ENCODE results near the gene PSMB8.
"Not testable (repeated sequence)": the region's sequence is repeated elsewhere in the genome, so short reads cannot be mapped to it uniquely, and the experiment has no call there.

PSMB8 gene

DNA sequence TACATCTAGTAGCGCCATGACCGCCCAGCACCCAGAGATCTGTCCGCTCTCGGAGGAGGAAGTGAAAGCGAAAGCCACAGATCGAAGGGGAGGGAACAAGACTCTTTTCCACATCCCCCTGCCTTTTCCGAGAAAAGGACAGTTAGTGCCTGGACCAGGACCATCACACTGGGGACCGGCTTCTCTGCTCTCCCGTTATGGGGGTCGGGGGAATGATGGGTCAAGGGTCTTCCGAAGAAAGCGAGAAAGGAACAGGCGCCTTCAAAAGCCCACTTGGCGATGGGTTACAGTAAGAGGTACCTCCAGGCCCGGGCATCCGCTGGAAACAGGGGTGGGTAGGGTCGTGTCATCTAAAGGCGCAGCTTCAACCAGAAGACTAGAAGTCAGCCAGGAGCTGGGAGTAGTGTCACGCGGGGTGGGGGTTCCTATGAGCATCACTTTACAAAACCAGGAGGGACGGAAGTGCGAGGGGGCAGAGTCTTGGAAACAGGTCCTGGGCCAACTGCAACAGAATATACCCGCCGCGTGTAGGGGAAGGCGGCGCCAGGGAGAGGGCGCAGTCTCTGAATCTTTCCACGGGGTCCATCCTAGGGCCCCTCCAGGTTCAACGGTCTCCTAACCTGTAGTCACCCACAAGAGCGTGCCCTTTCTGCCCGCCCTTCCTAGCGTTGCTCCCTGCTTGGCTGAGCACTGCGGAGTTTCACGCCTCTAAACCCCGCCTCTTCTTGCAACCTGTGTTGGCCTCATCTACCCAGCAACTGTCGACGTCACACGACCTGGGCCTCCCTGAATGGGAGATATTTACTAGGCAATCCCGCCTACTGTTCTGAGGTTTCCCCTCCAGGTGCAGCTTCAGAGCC, at the start of gene PSMB8:
Gene PSMB8 (minus strand): TSS at position 69 of the 860 bp plus-strand sequence. CDS start 51 bp downstream, at position 18.
- Histone ChIP-seq H3K27ac (peak within 1 kb of the TSS; percentile 93 to 100 (median 97)), H3K4me3 (peak within 1 kb of the TSS; percentile 68 to 85 (median 80))

GRCh38 chr6:32890831-32891230, 47.0 kb upstream of the PSMB8 start:
- H3K4me3 ChIP-seq, result no peak overlapping the region
- H3K27ac ChIP-seq, result no peak overlapping the region

GRCh38 chr6:32889533-32889932, 45.7 kb upstream of the PSMB8 start:
- Histone ChIP-seq H3K4me3 (no peak overlapping the region), H3K27ac (no peak overlapping the region)

GRCh38 chr6:32888576-32888975, 44.7 kb upstream of the PSMB8 start:
- Histone ChIP-seq H3K4me3 (no peak overlapping the region), H3K27ac (no peak overlapping the region)

- Histone ChIP-seq H3K4me3 (no peak overlapping the region), H3K27ac (no peak overlapping the region)
Observed at GRCh38 chr6:32887616-32888015, 43.8 kb upstream of the PSMB8 start.

DNA sequence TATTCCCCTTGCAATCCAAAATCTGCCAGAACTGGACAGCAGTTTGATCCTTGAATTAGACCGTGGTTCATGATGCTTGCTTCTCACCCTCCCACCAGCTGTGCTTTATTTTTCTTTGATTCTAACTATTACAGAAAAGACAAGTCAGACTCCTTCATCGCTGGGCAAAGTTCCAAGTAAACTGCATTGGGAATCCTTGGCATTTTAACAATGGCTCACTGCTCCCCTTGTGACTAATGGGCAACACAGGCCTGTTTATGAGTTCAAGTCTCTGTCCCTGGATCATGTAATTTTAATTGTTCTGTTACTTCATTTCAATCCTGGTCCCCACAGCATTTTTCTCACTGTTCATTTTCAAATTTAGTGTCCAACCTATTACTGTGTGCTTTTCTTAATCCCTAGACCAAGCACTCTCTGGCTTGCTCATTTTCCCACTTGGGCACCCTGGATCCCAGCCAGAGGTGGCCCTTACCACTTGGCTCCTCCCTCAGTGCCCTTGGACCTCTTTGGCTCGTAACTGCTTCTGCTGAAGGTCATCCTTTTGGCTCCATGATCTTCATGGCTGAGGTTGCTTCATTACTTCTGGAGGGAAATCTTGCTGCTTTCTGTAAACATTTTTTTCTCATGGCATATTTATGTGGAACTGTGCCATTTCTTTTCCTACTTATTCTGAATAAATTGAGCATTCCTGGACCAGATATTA, 43.0 kb upstream of the PSMB8 start:
- Histone ChIP-seq H3K27ac (no peak overlapping the region), H3K4me3 (no peak overlapping the region)

DNA sequence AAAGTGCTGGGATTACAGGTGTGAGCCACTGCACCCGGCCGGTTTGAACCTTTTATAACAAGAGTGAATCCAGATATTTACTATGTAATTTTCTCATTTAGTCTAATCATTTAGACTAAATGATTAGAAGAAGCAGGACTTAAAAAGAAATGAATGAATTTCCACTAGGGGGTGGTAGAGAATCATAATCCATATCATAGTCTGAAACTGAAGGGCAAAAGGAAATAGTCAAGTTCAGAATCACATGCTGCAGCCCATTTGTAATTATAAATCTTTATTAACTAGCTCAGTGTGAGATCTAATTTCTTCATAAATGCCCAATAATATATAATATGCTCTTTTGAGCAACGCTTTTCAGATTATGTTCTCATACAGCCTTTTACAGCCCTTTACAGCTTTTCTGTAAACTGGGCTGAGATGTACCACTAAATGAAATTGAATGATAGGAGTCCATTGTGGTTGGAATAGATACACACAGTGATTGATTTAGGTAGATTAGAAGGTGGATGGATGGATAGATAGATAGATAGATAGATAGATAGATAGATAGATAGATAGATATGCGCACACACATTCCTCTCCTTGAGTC, 41.9 kb upstream of the PSMB8 start:
- Histone ChIP-seq H3K27ac (no peak overlapping the region), H3K4me3 (no peak overlapping the region)

- no peak overlapping the region for H3K27ac ChIP-seq
- no peak overlapping the region for H3K4me3 ChIP-seq
Observed at GRCh38 chr6:32883789-32884188, 39.9 kb upstream of the PSMB8 start.

- Histone ChIP-seq H3K4me3 (no peak overlapping the region), H3K27ac (no peak overlapping the region)
Observed at GRCh38 chr6:32882879-32883250, 39.0 kb upstream of the PSMB8 start.

DNA sequence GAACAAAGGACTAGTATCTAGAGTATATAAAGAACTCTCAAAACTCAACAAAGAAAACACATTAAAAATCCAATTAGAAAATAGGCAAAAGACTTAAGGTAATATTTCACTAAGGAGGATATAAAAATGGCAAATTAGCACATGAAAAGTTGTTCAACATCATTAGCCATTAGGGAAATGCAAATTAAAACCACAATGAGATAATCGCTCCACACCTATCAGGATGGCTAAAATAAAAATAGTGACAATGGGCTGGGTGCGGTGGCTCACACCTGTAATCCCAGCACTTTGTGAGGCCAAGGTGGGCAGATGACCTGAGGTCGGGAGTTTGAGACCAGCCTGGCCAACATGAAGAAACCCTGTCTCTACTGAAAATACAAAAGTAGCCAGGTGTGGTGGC, 37.1 kb upstream of the PSMB8 start:
- H3K27ac ChIP-seq, H3K4me3 ChIP-seq: not testable (repeated sequence)

GRCh38 chr6:32879691-32880090, 35.8 kb upstream of the PSMB8 start:
- Histone ChIP-seq H3K27ac (no peak overlapping the region), H3K4me3 (no peak overlapping the region)

GRCh38 chr6:32876603-32877002, 32.8 kb upstream of the PSMB8 start:
- H3K27ac ChIP-seq, result no peak overlapping the region
- no peak overlapping the region for H3K4me3 ChIP-seq

DNA sequence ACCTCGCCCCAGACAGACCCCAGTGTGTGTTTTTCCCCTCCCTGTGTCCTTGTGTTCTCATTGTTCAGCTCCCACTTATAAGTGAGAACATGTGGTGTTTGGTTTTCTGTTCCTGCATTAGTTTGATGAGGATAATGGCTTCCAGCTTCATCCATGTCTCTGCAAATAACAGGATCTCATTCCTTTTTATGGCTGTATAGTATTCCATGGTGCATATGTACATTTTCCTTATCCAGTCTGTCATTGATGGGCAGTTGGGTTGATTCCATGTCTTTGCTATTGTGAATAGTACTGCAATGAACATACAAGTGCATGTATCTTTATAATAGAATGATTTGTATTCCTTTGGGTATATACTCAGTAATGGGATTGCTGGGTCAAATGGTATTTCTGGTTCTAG, 30.1 kb upstream of the PSMB8 start:
- not testable (repeated sequence) for H3K4me3 ChIP-seq, H3K27ac ChIP-seq

DNA sequence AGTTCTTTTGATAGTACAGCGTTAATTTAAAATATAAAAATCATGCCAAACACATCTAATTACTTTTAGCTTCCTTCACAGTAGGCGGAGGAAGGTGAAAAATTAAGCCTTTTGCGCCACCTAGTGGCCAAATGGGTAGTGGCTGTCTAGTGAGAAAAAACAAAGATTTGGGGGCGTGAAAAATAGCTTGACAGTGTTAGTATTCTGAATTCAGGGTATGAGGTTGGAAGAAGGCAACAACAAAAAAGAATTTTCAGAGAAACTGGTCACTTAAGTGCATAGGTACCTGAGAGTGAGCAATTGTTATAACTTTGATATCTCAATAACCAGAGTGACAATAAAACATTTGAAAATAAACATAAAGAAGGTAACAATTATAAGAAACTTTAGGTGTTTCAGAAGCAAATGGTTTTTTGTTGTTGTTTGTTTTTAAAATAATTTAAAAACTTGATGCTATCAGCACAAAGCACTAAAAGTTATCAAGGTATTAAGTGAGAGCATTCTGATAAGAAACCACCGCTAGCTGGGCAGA, 24.5 kb upstream of the PSMB8 start:
- Histone ChIP-seq H3K4me3 (no peak overlapping the region), H3K27ac (no peak overlapping the region)

DNA sequence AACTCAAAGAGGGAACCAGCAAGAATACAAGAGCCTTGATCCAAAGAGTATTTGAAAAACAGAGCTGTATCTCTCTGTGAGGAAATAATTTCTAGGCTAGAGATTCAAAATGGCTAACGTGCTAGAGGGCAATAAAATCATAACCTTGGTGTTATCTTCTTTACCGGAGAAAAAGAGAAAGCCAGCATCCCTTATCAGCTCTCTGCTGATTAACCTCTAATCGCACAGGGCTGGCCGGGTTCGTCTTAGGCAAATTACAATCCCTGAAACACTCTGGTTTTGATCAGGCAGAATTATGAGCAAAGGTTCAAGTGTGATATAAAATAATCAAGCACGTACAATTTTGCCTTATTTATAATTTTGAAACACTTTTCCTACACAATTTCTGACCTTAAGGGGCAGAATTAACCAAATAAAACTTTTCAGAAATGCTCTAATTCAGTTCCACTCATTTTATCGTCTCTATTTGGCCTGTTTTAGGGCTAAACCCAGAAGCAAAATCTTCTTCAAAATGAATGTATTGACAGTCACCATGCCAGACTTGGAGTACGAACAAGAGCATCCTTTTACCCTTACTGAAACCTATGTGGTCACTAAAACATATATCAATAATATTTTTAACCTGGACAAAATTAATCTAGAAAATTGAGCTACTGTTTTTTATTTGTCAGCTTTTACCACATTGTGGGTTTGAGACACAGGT, 23.9 kb upstream of the PSMB8 start:
- no peak overlapping the region for H3K4me3 ChIP-seq
- peak overlapping the region in 3 of 21 experiments; percentile 4 to 44 (median 40) for H3K27ac ChIP-seq

DNA sequence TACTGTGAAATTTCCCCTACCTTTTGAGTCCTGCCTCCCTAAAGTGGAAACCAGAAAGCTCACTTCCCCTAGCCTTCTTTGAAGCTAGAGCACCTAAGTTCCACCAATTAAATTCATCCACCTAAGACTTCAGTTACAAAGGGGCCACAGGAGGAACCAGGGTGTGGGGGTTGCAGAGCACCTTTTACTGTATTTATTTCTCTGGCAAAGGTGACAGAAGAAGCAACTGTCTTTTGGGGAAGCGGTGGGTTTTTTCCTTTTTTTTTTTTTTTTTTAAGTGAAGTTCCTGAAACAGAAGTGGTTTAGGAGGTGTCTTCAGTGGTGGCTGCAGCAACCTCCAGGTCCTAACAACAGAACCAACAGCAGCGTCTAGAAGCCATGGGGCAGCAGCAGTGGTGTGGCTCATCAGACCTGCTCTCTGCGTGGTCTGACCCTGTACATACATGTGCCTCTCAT, 23.2 kb upstream of the PSMB8 start:
- Histone ChIP-seq H3K27ac (peak overlapping the region in 3 of 21 experiments; percentile 4 to 44 (median 40)), H3K4me3 (no peak overlapping the region)

GRCh38 chr6:32865724-32866443, 22.0 kb upstream of the PSMB8 start:
- H3K4me3 ChIP-seq, result no peak overlapping the region
- no peak overlapping the region for H3K27ac ChIP-seq

DNA sequence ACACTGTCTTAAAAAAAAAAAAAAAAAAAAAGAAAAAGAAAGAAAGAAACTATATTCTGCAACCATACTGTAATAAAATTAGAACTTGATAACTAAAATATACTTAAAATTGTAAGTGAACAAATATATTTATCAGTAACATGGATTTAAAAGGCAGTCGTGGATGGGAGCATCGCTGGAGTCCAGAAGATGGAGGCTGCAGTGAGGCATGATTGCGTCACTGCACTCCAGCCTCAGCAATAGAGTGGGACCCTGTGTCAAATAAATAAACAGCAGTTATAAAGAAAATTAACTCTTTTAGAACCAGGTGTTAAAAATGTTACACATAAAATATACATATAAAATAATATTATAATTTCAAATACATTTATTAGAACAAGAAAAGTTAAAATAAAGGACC, 18.9 kb upstream of the PSMB8 start:
- Histone ChIP-seq H3K4me3 (no peak overlapping the region), H3K27ac (no peak overlapping the region)

- Histone ChIP-seq H3K27ac (peak overlapping the region in 3 of 21 experiments; percentile 16 to 38 (median 29)), H3K4me3 (no peak overlapping the region)
Observed at GRCh38 chr6:32860674-32861073, 16.8 kb upstream of the PSMB8 start.
